ENCODE results near the gene LRBA.

LRBA gene

DNA sequence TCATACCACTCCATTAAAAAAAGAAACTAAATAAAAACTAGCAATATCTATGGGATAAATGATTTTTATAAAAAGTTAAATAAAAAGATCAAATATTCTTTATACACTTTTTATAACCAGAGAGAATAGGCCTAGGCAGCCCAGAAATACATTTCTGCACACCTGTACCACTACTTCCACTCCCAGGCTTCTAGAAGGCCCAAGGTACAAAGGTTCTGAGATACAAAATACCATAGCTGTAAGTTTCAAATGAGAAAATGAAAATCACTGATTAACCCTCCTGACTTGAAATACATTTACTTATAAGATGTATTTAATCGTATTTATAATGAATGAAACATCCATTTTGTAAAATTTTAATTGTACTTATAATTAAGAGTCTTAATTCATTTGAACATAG is 659.7 kb downstream of the LRBA start:
- no peak for DNase-seq

- DNase-seq = no peak
Observed at GRCh38 chr4:150354214-150354796, 660.8 kb downstream of the LRBA start.

GRCh38 chr4:150348079-150348478 is 667.0 kb downstream of the LRBA start:
- no peak for DNase-seq

- no peak for DNase-seq
Observed at GRCh38 chr4:150345207-150345744, 669.8 kb downstream of the LRBA start.

GRCh38 chr4:150343796-150344195 is 671.3 kb downstream of the LRBA start:
- no peak for DNase-seq

DNA sequence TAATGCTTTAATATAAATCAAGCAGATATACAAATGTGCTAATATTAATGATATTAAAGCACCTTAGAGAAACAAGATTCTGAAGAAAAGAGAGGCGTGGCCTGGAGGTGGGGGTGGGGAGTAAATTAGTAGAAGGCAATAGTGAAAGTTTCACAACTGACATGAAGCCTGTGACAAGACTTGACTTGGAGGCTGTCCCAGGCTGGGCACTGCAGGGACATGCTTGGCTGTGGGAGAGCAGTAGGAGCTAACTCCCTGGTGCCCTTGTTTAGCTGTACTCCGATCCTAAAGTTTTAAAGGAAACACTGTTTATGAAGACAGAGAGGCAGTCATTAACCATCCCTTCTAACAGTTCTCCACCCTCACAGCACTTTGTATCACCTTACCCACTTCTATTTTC is 672.1 kb downstream of the LRBA start:
- DNase-seq = no peak

GRCh38 chr4:150337734-150338133 is 677.4 kb downstream of the LRBA start:
- DNase-seq = no peak

- DNase-seq = no peak
Observed at GRCh38 chr4:150336676-150337412, 678.2 kb downstream of the LRBA start.

DNA sequence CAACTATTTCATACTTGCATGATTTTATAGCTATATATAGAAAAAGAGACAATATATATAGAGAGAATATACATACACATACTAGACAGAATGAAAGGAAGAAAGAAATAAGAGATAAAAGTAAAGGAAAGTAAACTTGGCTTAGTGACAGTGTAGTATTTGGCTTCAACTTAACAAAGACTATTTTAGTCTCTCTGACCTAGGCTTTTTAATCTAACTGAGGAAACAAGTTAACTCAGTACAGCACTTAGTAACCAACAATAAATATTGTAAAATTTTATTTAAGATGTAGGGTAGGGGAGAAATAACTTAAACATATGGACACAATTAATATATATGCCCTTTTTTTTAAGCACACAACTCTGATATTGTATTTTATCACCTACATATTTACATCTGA is 682.1 kb downstream of the LRBA start:
- DNase-seq = no peak

GRCh38 chr4:150332086-150332485 is 683.0 kb downstream of the LRBA start:
- DNase-seq = no peak

DNA sequence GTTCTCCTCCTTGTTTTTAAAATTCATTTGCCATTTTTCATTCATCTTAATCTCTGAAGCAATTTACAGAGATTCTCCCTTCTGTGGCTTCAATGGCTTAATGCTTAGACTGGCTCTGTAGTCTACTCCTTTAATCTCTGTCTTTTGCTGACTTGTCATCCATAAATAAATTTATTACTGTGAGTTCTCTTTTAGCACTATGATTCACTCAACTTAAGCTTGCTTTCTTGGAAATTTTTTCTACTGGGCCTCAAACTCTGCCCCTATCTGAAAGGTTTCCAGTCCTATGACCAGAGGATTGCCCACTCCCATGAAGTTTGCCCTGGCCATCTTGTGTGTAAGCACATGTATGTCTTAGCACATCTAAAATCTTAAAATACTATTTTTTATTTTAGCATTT is 685.7 kb downstream of the LRBA start:
- DNase-seq = no peak

DNA sequence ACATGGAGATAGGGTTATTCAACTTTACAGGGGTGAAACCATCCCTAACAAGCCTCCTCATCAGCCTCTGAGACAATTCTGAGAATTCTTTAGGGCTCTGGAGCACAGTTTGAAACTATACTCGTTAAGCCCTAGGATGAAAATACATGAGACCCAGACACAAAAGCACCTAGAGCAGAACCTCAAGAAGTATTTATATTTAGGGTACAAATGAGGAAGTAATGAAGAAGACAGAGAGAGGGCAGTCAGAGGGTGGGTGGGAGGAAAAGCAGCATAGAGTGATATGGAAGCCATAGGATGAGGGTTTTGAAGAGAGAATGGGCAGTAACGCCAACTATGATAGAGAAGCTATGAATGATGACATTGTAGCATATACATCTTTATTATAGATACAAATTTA is 686.6 kb downstream of the LRBA start:
- DNase-seq = no peak

DNA sequence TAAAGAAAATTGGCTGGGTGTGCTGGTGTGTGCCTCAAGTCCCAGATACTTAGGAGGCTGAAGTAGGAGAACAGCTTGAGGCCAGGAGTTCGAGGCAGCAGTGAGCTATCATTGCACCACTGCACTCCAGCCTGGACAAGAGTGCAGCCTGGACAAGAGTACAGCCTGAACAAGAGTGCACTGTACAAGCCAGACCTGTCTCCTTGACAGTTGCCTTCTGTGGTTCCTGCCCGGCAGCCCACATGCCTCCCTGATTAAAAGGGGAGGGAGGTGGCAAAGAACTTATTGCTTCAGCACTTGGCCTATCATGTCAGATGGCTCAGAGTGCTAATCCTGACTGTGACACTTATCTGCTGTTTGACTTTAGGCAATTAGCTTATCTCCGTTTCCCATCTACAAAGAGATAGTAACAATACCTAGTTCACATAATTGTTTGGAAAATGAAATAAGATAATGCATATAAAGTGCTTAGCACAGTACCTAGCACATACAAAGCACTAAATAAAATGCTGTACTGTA is 687.8 kb downstream of the LRBA start:
- DNase-seq = no peak

DNA sequence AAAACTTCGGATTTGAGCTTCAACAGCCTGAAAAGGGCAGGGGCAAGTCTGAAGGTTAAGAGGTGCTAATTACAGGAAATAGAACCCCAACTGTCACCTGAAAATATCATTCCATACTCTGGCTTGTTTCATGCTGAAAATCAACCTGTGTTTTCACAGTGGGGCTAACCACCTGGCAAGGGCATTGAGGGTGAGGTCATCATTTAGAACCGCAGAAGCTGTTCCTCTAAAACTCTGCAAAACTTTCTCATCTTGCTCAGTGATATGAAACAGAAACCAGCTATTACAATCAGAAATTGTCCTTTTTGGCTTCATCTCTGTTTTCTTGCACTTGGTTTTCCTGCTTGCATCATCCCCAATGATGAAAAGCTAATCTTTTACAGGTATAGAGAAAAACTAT is 689.2 kb downstream of the LRBA start:
- DNase-seq = no peak

- no peak for DNase-seq
Observed at GRCh38 chr4:150323406-150324325, 691.4 kb downstream of the LRBA start.

DNA sequence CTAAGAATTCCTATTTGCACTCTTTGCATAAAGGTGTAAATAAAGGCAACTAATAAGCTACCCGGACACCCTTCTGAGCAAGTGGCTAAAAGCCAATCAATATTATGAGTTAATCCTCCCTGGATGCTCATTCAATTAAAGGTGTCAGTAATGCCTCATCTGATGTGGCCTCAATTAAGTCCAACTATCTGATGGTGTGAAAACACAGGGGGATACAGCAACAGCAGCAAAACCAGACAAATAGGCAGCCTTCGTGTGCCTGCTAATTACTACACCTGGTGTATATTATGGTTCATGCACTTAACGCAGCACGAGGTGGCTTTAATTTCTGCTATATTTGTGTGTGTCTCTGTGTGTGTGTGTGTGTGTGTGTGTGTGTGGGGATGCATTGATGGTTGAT is 692.4 kb downstream of the LRBA start:
- DNase-seq = no peak

- no peak for DNase-seq
Observed at GRCh38 chr4:150321113-150321512, 694.0 kb downstream of the LRBA start.

DNA sequence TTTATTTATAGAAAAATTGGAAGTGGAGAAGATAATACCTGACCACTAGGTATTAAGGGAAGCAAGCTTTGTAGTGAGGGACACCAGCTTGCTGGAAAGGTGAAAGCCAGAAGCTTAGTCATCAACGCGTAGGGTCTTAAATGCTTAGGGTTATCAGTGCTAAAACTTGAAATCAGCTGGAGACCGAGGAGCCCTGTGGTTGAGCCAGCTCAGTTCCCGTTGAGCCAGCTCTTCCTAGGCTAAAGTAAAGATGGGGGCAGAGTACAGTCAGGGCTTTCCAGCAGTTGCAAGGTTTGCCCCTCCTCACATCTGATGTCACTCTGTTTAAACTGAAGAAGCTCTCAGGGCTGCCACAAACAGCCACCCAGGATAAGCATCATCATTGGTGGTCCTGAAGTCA is 696.1 kb downstream of the LRBA start:
- DNase-seq = no peak

GRCh38 chr4:150318527-150318926 is 696.6 kb downstream of the LRBA start:
- DNase-seq = no peak

DNA sequence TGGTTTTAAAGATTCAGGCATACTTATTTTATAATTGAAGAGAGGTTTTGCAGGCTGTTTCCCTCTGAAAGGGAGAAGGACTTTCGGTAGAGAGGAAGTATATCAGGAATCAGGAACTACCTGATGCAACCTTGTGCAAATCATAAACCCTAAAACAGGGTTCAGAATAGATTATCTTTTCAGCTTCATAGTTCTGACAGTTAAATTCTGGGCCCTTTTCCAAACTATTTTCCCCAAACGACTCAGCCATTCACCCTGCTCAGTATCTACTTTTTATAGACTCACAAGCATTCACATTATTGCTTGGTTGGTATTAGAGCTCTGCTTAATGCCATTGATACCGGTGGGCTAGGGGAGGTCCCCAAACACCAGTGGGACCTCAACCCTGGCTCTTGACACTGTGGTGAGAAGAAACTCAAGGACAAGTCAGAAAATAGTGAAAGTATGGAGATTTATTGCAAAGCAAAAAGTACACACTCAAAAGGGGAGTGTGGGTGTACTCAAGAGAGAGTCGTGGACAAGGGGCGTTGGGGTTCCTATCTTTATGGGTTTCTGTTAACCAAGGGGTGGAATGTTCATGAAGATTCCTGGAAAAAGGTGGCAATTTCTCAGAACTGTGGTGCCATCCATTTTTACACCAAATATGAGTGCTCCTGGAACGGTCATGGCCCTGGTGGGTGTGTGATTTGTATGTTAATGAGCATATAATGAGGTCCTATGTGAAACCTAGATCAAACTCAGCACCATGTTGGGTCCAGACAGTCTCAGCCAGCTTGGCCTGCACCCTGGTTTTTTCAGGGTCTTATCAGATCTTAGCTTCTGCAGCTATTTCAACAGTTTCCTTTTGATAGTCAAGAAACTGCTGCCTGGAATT is 698.5 kb downstream of the LRBA start:
- DNase-seq = no peak

DNA sequence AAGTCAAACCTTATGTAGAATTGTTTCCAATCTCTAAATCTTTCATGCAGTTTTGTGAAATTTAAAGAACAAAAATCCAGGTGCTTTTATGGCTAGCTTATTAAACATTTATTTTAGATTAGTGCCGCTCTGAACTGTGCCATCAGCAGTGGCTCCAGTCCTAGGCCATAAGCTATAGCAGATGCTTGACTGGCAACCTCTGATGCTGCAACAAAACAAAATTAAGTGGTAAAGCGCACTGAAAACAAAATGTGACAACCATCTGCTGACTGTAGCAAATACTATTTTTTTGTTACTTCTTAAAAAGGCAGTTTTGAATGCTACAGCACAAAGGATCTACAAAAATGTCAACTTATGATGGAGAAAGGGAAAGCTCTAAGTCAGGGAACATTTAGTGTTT is 699.4 kb downstream of the LRBA start:
- no peak for DNase-seq

DNA sequence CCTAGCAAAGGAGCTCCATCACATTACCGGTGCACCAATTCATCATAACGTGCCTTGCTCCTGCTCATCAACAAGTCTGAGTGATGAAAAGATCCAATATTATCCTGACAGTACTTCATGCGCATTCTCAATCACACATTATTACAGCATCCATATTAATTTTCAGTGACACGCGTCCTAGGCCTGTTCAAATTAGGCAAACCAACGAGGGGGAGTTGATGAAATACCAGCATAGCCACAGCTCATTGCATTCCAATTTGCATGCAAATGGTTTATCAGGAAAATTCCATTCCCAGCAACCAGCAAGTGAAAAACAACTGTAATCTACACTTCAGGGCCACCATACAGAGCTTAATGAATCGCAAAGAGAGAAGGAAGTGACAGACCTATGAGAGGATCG is 699.9 kb downstream of the LRBA start:
- DNase-seq = no peak

Data from CD4-positive, alpha-beta T cell treated with Interleukin-17A for 4 hours (primary cell).